ENCODE data around the gene NFU1. TPM values are rescaled to one million over a fixed set of nuclear protein-coding genes. Genes with fewer than 3 reads are reported as not detected.

The NFU1 gene
- total and polyA plus RNA-seq, 2 of the 13 experiments (the other 11 are each of a cell fraction or from before 2014, with no cell fraction given), result 39.1 to 84.0 TPM

DNA sequence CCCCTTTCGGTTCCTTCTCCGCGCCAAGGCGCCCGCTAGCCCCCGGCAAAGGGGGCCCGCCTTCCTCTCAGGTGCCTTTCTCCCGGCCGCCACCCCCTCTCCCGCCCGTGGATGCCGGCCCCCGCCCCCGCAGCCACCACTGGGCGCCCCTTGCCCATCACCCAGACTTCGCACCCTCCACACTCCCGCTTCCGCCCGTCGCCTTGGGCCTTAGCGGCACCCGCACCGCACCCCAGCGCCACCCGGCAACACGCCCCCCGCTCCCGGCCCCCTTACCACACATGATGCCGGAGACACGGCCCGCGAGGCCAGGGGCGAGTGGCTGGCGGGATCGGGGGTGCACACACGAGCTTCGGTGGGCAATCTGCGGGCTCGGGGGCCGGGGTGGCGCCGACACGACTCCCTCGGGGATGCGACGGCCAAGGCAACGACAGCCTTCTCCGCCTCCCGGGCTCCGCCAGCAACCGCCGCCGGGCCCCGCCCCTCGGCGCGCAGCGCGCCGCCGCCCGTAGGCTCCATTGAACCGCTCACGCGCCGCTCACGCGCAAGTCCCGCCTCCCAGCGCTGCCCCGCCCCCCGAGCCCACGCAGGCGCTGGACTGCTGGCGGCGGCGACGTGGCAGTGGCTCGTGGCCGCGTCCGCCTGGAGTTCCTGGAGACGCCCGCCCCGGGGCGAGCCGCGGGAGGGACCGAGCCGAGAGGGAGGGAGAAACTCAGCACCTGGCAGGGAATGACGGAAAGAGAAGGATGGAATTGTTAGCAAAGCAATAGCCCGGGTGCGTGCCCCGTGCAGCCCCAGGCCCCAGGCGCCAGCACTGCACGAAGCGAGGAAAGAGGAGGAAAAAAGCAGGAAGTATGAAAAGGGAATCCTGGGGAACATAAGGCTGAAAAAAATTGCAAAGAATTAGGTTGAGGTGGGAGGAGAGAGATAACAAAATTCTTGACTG lies 50.2 kb downstream of the NFU1 start, which contains the start of gene GFPT1 (continued):
- TF ChIP-seq GATAD2A (CRISPR knock-in tag; IDR thresholded peaks at IDR 0.05) (0 out of 2 replicates have a peak, but pooled peaks have one; percentile 16), KDM5A (IDR thresholded peaks at IDR 0.05; ENCODE audit: borderline replicate concordance, low read length) (no peak; the same call in none of the 2 replicates), ZBTB1 (CRISPR knock-in tag; IDR thresholded peaks at IDR 0.05; ENCODE audit: borderline replicate concordance) (peak; percentile 58; the same call in 1 of the 2 replicates), JDP2 (CRISPR knock-in tag; IDR thresholded peaks at IDR 0.05; ENCODE audit: borderline replicate concordance) (peak; percentile 28; the same call in 1 of the 2 replicates), MZF1 (CRISPR knock-in tag; IDR thresholded peaks at IDR 0.05; ENCODE audit: borderline replicate concordance) (no peak), PAX8 (CRISPR knock-in tag; IDR thresholded peaks at IDR 0.05; ENCODE audit: borderline replicate concordance) (peak; percentile 96; the same call in 1 of the 2 replicates), ARNT2 (CRISPR knock-in tag; IDR thresholded peaks at IDR 0.05; ENCODE audit: low read depth) (peak; percentile 97), RFXAP (CRISPR knock-in tag; IDR thresholded peaks at IDR 0.05; ENCODE audit: borderline replicate concordance) (peak; percentile 70; the same call in 1 of the 2 replicates), MXD4 (CRISPR knock-in tag; IDR thresholded peaks at IDR 0.05) (peak; percentile 61; the same call in 1 of the 2 replicates), HMG20B (CRISPR knock-in tag; conservative IDR thresholded peaks at IDR 0.05) (no peak), JUNB (CRISPR knock-in tag; IDR thresholded peaks at IDR 0.05; ENCODE audit: borderline replicate concordance) (peak; percentile 60; the same call in 1 of the 2 replicates), HNF4G (IDR thresholded peaks at IDR 0.05; ENCODE audit: borderline replicate concordance, low read depth, low read length) (no peak), HNF4G (CRISPR knock-in tag; IDR thresholded peaks at IDR 0.05; ENCODE audit: borderline replicate concordance, low read depth) (peak; percentile 51), SOX13 (IDR thresholded peaks at IDR 0.05) (0 out of 2 replicates have a peak, but pooled peaks have one; percentile 19), SOX13 (CRISPR knock-in tag; conservative IDR thresholded peaks at IDR 0.05 in 1 of 2, IDR thresholded peaks at IDR 0.05 in 1 of 2) (peak in 1 of 2 experiments; percentile 34; a peak in 2 of 4 replicates), MTA1 (CRISPR knock-in tag; IDR thresholded peaks at IDR 0.05; ENCODE audit: borderline replicate concordance) (peak; percentile 92), NRL (CRISPR knock-in tag; IDR thresholded peaks at IDR 0.05; ENCODE audit: borderline replicate concordance) (peak; percentile 73; the same call in 1 of the 2 replicates), ZNF296 (CRISPR knock-in tag; conservative IDR thresholded peaks at IDR 0.05) (0 out of 2 replicates have a peak, but pooled peaks have one; percentile 50), SNRNP70 (IDR thresholded peaks at IDR 0.05; ENCODE audit: low read depth, low read length) (no peak), ZNF780A (CRISPR knock-in tag; IDR thresholded peaks at IDR 0.05) (peak; percentile 86; the same call in 1 of the 2 replicates), KLF15 (CRISPR knock-in tag; IDR thresholded peaks at IDR 0.05; ENCODE audit: borderline replicate concordance) (peak; percentile 55; the same call in 1 of the 2 replicates)
- TF ChIP-seq, protein P1, sequence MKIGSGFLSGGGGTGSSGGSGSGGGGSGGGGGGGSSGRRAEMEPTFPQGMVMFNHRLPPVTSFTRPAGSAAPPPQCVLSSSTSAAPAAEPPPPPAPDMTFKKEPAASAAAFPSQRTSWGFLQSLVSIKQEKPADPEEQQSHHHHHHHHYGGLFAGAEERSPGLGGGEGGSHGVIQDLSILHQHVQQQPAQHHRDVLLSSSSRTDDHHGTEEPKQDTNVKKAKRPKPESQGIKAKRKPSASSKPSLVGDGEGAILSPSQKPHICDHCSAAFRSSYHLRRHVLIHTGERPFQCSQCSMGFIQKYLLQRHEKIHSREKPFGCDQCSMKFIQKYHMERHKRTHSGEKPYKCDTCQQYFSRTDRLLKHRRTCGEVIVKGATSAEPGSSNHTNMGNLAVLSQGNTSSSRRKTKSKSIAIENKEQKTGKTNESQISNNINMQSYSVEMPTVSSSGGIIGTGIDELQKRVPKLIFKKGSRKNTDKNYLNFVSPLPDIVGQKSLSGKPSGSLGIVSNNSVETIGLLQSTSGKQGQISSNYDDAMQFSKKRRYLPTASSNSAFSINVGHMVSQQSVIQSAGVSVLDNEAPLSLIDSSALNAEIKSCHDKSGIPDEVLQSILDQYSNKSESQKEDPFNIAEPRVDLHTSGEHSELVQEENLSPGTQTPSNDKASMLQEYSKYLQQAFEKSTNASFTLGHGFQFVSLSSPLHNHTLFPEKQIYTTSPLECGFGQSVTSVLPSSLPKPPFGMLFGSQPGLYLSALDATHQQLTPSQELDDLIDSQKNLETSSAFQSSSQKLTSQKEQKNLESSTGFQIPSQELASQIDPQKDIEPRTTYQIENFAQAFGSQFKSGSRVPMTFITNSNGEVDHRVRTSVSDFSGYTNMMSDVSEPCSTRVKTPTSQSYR (CRISPR knock-in tag; IDR thresholded peaks at IDR 0.05; ENCODE audit: borderline replicate concordance), result peak; percentile 71; the same call in 1 of the 2 replicates
- TF ChIP-seq, protein P2, sequence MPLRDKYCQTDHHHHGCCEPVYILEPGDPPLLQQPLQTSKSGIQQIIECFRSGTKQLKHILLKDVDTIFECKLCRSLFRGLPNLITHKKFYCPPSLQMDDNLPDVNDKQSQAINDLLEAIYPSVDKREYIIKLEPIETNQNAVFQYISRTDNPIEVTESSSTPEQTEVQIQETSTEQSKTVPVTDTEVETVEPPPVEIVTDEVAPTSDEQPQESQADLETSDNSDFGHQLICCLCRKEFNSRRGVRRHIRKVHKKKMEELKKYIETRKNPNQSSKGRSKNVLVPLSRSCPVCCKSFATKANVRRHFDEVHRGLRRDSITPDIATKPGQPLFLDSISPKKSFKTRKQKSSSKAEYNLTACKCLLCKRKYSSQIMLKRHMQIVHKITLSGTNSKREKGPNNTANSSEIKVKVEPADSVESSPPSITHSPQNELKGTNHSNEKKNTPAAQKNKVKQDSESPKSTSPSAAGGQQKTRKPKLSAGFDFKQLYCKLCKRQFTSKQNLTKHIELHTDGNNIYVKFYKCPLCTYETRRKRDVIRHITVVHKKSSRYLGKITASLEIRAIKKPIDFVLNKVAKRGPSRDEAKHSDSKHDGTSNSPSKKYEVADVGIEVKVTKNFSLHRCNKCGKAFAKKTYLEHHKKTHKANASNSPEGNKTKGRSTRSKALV (CRISPR knock-in tag; IDR thresholded peaks at IDR 0.05), result peak; percentile 78

All from HepG2 (cell line).